ENCODE results near the gene CFAP161. TPM values are rescaled to one million over a fixed set of nuclear protein-coding genes. Genes with fewer than 3 reads are reported as not detected.

CFAP161 gene
- not detected for total RNA-seq

- ATAC-seq: peak; percentile 89 to 90
- no peaks in the 10 kb centered on the region for H3K36me3 Mint-ChIP-seq
- peak within 1 kb of the TSS in 1 of 2 donors; percentile 61 for H3K27ac Mint-ChIP-seq
- peaks cover 0 to 8% of the 10 kb centered on the region in 2 donors for H3K4me1 Mint-ChIP-seq (ENCODE audit: low read depth in 2 of 2)
- no peaks in the 10 kb centered on the region for H3K9me3 Mint-ChIP-seq
- H3K27me3 Mint-ChIP-seq: peaks cover 33 to 45% of the 10 kb centered on the region in 2 donors
- no peak for DNase-seq (ENCODE audit: low spot score)
- H3K4me3 Mint-ChIP-seq: peak within 1 kb of the TSS; percentile 1
Observed at GRCh38 chr15:81133782-81134461, at the start of gene CFAP161. TSS of gene CFAP161 (plus strand) at chr15:81134270. CDS start at chr15:81134330, 60 bp downstream.

GRCh38 chr15:81084716-81085115, 49.4 kb upstream of the CFAP161 start:
- H3K4me1 Mint-ChIP-seq (ENCODE audit: low read depth in 2 of 2): peaks cover 3 to 5% of the 10 kb centered on the region in 2 donors
- H3K4me3 Mint-ChIP-seq: no peak overlapping the region
- H3K27ac Mint-ChIP-seq: no peak overlapping the region
- ATAC-seq (no peak), DNase-seq (ENCODE audit: low spot score) (no peak)
- peaks cover 18 to 37% of the 10 kb centered on the region in 2 donors for H3K27me3 Mint-ChIP-seq
- no peaks in the 10 kb centered on the region for H3K36me3 Mint-ChIP-seq
- H3K9me3 Mint-ChIP-seq: no peaks in the 10 kb centered on the region

- no peaks in the 10 kb centered on the region for H3K9me3 Mint-ChIP-seq
- peaks cover 3 to 5% of the 10 kb centered on the region in 2 donors for H3K4me1 Mint-ChIP-seq (ENCODE audit: low read depth in 2 of 2)
- DNase-seq (ENCODE audit: low spot score) (no peak), ATAC-seq (no peak)
- no peak overlapping the region for H3K27ac Mint-ChIP-seq
- no peak overlapping the region for H3K4me3 Mint-ChIP-seq
- H3K27me3 Mint-ChIP-seq: peaks cover 20 to 37% of the 10 kb centered on the region in 2 donors
- no peaks in the 10 kb centered on the region for H3K36me3 Mint-ChIP-seq
Observed at GRCh38 chr15:81085213-81085612, 48.9 kb upstream of the CFAP161 start.

- H3K27me3 Mint-ChIP-seq: peaks cover 16 to 36% of the 10 kb centered on the region in 2 donors
- H3K9me3 Mint-ChIP-seq: no peaks in the 10 kb centered on the region
- ATAC-seq (no peak), DNase-seq (ENCODE audit: low spot score) (no peak)
- H3K4me1 Mint-ChIP-seq (ENCODE audit: low read depth in 2 of 2): peaks cover 3 to 5% of the 10 kb centered on the region in 2 donors
- no peak overlapping the region for H3K4me3 Mint-ChIP-seq
- no peak overlapping the region for H3K27ac Mint-ChIP-seq
- no peaks in the 10 kb centered on the region for H3K36me3 Mint-ChIP-seq
Observed at GRCh38 chr15:81085898-81086297, 48.2 kb upstream of the CFAP161 start.

GRCh38 chr15:81087066-81087465, 47.0 kb upstream of the CFAP161 start:
- Mint-ChIP-seq H3K36me3 (no peaks in the 10 kb centered on the region), H3K4me3 (no peak overlapping the region), H3K27me3 (peaks cover 15 to 37% of the 10 kb centered on the region in 2 donors), H3K9me3 (no peaks in the 10 kb centered on the region), H3K27ac (no peak overlapping the region), H3K4me1 (ENCODE audit: low read depth in 2 of 2) (peaks cover 3 to 5% of the 10 kb centered on the region in 2 donors)
- DNase-seq (ENCODE audit: low spot score) (no peak), ATAC-seq (no peak)

- peaks cover 3 to 5% of the 10 kb centered on the region in 2 donors for H3K4me1 Mint-ChIP-seq (ENCODE audit: low read depth in 2 of 2)
- H3K9me3 Mint-ChIP-seq: no peaks in the 10 kb centered on the region
- DNase-seq (ENCODE audit: low spot score): no peak
- no peak overlapping the region for H3K4me3 Mint-ChIP-seq
- no peak overlapping the region for H3K27ac Mint-ChIP-seq
- no peak for ATAC-seq
- peaks cover 20 to 43% of the 10 kb centered on the region in 2 donors for H3K27me3 Mint-ChIP-seq
- no peaks in the 10 kb centered on the region for H3K36me3 Mint-ChIP-seq
Observed at GRCh38 chr15:81087694-81088093, 46.4 kb upstream of the CFAP161 start.

GRCh38 chr15:81088470-81089013, 45.5 kb upstream of the CFAP161 start:
- Mint-ChIP-seq H3K36me3 (no peaks in the 10 kb centered on the region), H3K4me1 (ENCODE audit: low read depth in 2 of 2) (peaks cover 3 to 5% of the 10 kb centered on the region in 2 donors), H3K27ac (no peak overlapping the region), H3K4me3 (no peak overlapping the region), H3K27me3 (peaks cover 23 to 45% of the 10 kb centered on the region in 2 donors), H3K9me3 (no peaks in the 10 kb centered on the region)
- ATAC-seq (no peak), DNase-seq (ENCODE audit: low spot score) (no peak)

GRCh38 chr15:81091889-81092558, 42.0 kb upstream of the CFAP161 start:
- Mint-ChIP-seq H3K4me1 (ENCODE audit: low read depth in 2 of 2) (no peaks in the 10 kb centered on the region), H3K27me3 (peaks cover 30 to 58% of the 10 kb centered on the region in 2 donors), H3K27ac (no peak overlapping the region), H3K36me3 (no peaks in the 10 kb centered on the region), H3K4me3 (no peak overlapping the region), H3K9me3 (no peaks in the 10 kb centered on the region)
- ATAC-seq (no peak), DNase-seq (ENCODE audit: low spot score) (no peak)

GRCh38 chr15:81092559-81092902, 41.5 kb upstream of the CFAP161 start:
- Mint-ChIP-seq H3K27ac (no peak overlapping the region), H3K9me3 (no peaks in the 10 kb centered on the region), H3K4me1 (ENCODE audit: low read depth in 2 of 2) (no peaks in the 10 kb centered on the region), H3K4me3 (no peak overlapping the region), H3K27me3 (peaks cover 30 to 62% of the 10 kb centered on the region in 2 donors), H3K36me3 (no peaks in the 10 kb centered on the region)
- DNase-seq (ENCODE audit: low spot score) (no peak), ATAC-seq (no peak)

GRCh38 chr15:81093961-81094360, 40.1 kb upstream of the CFAP161 start:
- Mint-ChIP-seq H3K4me1 (ENCODE audit: low read depth in 2 of 2) (peaks cover 5 to 11% of the 10 kb centered on the region in 2 donors), H3K36me3 (no peaks in the 10 kb centered on the region), H3K27ac (no peak overlapping the region), H3K27me3 (peaks cover 31 to 63% of the 10 kb centered on the region in 2 donors), H3K9me3 (no peaks in the 10 kb centered on the region), H3K4me3 (no peak overlapping the region)
- DNase-seq (ENCODE audit: low spot score): no peak
- ATAC-seq: no peak

GRCh38 chr15:81095690-81096365, 38.2 kb upstream of the CFAP161 start:
- DNase-seq (ENCODE audit: low spot score) (no peak), ATAC-seq (no peak)
- Mint-ChIP-seq H3K9me3 (no peaks in the 10 kb centered on the region), H3K27ac (no peak overlapping the region), H3K4me3 (no peak overlapping the region), H3K36me3 (no peaks in the 10 kb centered on the region), H3K4me1 (ENCODE audit: low read depth in 2 of 2) (peaks cover 5 to 12% of the 10 kb centered on the region in 2 donors), H3K27me3 (peaks cover 25 to 63% of the 10 kb centered on the region in 2 donors)

GRCh38 chr15:81096398-81096797, 37.7 kb upstream of the CFAP161 start:
- H3K4me1 Mint-ChIP-seq (ENCODE audit: low read depth in 2 of 2): peaks cover 5 to 12% of the 10 kb centered on the region in 2 donors
- ATAC-seq (no peak), DNase-seq (ENCODE audit: low spot score) (no peak)
- H3K9me3 Mint-ChIP-seq: no peaks in the 10 kb centered on the region
- no peak overlapping the region for H3K4me3 Mint-ChIP-seq
- no peaks in the 10 kb centered on the region for H3K36me3 Mint-ChIP-seq
- no peak overlapping the region for H3K27ac Mint-ChIP-seq
- peaks cover 26 to 65% of the 10 kb centered on the region in 2 donors for H3K27me3 Mint-ChIP-seq

GRCh38 chr15:81097116-81097889, 36.8 kb upstream of the CFAP161 start:
- no peaks in the 10 kb centered on the region for H3K36me3 Mint-ChIP-seq
- H3K27ac Mint-ChIP-seq: no peak overlapping the region
- H3K4me1 Mint-ChIP-seq (ENCODE audit: low read depth in 2 of 2): peaks cover 5 to 12% of the 10 kb centered on the region in 2 donors
- H3K9me3 Mint-ChIP-seq: no peaks in the 10 kb centered on the region
- no peak overlapping the region for H3K4me3 Mint-ChIP-seq
- ATAC-seq (no peak), DNase-seq (ENCODE audit: low spot score) (no peak)
- peaks cover 27 to 69% of the 10 kb centered on the region in 2 donors for H3K27me3 Mint-ChIP-seq

All from natural killer cell treated with Interleukin-12 subunit alpha and Interleukin-12 subunit beta and Interleukin-15 and Interleukin-18, amount 100 ng/mL, for 72 hours (primary cell).